ENCODE data around the gene HS6ST2.
"Not testable (repeated sequence)": the region's sequence is repeated elsewhere in the genome, so short reads cannot be mapped to it uniquely, and the experiment has no call there.

HS6ST2 gene

DNA sequence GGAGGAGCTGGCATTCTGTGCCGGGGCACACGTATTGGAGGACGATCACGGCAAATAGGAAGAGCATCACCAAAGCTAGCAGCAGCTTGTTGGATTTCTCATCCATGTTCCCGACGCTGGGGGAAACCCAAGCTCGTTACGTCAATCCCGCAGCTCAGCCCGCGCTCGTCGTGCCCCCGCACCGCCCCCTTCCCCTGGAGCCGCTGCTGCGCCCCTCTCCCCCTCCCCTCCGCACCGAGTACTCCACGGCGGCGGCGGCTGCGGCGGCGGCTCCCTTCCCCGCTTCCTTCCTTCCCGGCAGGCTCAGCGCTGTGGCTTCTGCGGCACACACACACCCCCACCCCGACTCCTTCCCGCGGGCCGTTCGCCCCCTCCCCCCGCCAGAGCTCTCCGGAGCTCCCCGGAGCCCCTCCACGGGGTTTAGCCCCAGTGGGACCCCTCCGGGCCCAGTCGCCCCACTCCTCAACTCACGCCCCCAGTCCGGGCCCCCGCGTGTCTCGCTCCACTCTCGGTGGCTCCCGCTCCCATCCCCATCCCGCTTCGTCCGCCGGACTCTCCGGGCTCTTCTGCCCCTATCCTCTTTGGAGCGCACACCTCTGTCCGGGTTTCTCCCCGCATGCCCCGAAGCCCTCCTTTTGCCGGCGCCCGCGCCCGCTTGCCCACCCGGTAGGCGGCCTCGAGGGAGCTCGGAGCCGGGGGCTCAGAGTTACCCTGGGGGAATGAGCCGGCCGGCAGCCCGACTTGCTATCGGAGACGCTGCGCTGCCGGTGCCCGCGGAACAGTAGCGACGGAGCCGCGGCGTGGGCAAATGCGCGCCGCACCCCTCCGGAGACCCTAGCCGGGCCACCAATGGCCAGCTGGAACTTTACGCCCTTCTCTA, 978 bp downstream of the HS6ST2 start:
- no peak overlapping the region for H3K4me3 ChIP-seq (ENCODE audit: low read depth, low read length)
- DNase-seq (ENCODE audit: low read depth) = no peak
- TF ChIP-seq, protein P1, sequence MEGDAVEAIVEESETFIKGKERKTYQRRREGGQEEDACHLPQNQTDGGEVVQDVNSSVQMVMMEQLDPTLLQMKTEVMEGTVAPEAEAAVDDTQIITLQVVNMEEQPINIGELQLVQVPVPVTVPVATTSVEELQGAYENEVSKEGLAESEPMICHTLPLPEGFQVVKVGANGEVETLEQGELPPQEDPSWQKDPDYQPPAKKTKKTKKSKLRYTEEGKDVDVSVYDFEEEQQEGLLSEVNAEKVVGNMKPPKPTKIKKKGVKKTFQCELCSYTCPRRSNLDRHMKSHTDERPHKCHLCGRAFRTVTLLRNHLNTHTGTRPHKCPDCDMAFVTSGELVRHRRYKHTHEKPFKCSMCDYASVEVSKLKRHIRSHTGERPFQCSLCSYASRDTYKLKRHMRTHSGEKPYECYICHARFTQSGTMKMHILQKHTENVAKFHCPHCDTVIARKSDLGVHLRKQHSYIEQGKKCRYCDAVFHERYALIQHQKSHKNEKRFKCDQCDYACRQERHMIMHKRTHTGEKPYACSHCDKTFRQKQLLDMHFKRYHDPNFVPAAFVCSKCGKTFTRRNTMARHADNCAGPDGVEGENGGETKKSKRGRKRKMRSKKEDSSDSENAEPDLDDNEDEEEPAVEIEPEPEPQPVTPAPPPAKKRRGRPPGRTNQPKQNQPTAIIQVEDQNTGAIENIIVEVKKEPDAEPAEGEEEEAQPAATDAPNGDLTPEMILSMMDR (IDR thresholded peaks at IDR 0.05; ENCODE audit: insufficient read depth, low read depth, low read length, missing control alignments) = no peak

DNA sequence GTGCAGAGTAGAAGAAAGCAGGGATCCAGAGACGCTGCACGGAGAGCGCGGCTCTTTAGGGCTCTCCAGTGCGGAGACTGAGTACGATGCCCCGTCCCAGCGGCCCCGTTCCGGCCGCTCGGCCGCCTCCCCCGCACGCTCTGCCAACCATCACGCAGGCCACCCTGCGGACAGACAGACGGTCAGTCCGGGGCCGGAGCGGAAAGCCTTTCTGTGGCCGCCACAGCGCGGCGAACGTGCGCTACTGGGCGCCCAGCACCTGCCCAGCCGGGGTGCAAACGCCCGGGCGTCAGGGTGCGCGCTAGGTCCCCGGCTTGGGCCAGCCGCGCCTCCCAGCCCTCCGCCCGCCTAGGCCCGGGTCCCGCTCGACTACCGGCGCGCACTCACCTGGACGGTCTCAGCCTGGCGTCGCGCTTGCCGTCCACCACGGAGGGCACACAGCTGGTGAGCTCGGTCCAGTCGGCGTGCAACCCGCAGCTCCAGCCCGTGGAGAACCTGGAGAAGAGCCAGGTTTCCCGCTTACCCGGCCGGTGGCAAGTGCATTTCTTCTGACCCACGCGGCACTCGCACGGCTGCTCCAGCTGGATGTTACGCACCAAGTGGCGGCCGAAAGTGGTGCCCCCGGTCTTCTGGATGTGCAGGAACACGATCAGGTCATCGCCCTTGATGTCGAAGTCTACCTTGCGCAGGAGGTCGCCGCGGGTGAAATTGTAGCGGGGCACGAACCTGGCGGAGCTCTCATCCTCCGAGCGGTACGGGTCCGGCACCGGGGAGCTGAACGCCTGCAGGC, 1.8 kb downstream of the HS6ST2 start:
- TF ChIP-seq, protein P1 (IDR thresholded peaks at IDR 0.05; ENCODE audit: insufficient read depth, low read depth, low read length, missing control alignments) = no peak
- no peak for DNase-seq (ENCODE audit: low read depth)
- no peak overlapping the region for H3K4me3 ChIP-seq (ENCODE audit: low read depth, low read length)

DNA sequence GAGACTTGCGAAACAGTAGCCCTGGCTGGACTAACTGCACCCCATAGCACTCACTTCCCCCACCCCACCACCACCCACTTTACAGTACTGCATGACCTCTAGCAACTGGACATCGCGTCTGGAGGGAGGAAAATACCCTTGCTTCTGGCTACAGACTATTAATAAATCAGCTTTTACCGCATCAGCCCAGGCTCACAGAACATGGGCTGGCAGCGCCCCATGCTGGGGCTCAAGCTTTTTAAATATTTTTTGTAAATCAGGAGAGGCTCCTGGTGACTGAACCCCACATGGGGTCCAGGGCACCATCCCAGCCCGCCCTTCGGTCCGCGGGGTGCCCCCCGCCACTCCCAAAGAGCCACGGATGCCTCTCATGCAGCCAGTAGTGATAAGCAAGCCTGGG, 2.7 kb downstream of the HS6ST2 start:
- H3K4me3 ChIP-seq (ENCODE audit: low read depth, low read length) = no peak overlapping the region
- DNase-seq (ENCODE audit: low read depth) = no peak
- TF ChIP-seq, protein P1 (IDR thresholded peaks at IDR 0.05; ENCODE audit: insufficient read depth, low read depth, low read length, missing control alignments) = no peak

DNA sequence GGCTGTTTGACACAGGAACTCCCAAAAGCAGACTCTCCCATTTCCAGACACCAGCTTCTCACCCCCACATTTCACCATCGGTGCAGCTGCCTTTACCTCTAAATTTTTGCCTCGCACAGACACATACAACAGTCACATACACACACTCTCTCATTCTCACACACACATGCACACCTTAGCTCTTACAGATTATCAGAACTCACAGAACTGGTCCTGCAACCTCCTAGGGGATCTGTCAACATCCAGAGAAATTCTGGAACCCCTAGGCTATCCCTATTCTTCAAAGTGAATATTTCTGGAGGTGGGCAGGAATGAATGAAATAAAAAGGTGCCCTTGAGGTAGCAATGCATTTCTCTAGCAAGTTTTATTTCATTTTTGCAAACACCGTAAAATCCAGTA, 4.1 kb downstream of the HS6ST2 start:
- TF ChIP-seq, protein P1 (IDR thresholded peaks at IDR 0.05; ENCODE audit: insufficient read depth, low read depth, low read length, missing control alignments) = no peak
- no peak overlapping the region for H3K4me3 ChIP-seq (ENCODE audit: low read depth, low read length)
- no peak for DNase-seq (ENCODE audit: low read depth)

DNA sequence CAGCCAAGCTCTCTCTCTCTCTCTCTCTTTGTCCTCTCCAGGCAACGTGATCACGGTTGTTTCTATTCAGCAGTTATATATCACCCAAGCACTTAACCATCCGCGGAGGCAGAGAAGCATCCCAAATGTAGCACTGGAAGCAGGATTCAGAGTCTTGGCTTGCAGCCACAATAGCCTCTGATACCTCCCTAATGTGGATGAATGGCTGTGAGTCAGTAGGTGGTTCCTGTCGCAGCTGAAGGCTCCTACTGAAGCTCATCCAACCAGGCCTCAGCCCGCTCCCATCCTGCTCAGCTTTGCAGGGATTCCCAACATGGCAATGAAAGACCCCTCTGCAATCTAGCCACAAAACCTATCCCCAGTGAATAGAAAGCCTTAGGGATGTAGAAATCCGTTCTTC, 5.1 kb downstream of the HS6ST2 start:
- no peak for DNase-seq (ENCODE audit: low read depth)
- TF ChIP-seq, protein P1 (IDR thresholded peaks at IDR 0.05; ENCODE audit: insufficient read depth, low read depth, low read length, missing control alignments) = no peak
- H3K4me3 ChIP-seq (ENCODE audit: low read depth, low read length) = no peak overlapping the region

DNA sequence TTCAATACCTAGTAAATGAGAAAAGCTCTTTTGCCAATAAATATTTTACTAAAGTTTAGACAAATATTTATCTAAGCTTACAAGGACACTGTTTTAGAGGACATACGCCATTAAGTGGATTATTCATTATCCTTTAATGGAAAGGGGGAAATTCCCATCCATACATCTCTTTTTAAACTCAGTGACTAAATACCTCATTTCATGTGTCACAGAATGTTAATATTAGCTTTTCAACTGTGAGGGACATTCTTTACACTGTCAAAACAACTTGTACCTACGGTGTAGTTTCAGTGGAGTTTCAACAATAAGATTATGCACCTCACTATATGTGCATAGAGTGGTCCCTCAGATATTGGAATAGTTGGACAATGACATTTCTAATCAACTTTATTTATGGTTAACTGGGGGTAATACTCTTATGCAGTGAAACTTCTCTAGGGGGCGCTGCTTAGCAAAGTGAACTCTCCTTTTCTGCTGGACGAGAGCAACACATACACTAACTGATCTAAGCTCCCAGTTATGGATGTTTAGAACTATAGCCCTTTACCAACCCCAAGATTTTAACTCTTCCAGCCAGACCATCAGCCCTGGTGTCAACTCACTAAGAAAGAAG, 9.7 kb downstream of the HS6ST2 start:
- no peak overlapping the region for H3K4me3 ChIP-seq (ENCODE audit: low read depth, low read length)
- TF ChIP-seq, protein P1 (IDR thresholded peaks at IDR 0.05; ENCODE audit: insufficient read depth, low read depth, low read length, missing control alignments) = no peak
- no peak for DNase-seq (ENCODE audit: low read depth)

DNA sequence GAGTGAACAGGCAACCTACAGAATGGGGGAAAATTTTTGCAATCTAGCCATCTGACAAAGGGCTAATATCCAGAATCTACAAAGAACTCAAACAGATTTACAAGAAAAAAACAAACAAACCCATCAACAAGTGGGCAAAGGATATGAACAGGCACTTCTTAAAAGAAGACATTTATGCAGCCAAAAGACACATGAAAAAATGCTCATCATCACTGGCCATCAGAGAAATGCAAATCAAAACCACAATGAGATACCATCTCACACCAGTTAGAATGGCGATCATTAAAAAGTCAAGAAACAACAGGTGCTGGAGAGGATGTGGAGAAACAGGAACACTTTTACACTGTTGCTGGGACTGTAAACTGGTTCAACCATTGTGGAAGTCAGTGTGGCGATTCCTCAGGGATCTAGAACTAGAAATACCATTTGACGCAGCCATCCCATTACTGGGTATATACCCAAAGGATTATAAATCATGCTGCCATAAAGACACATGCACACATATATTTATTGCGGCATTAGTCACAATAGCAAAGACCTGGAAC, 13.3 kb downstream of the HS6ST2 start:
- not testable (repeated sequence) for DNase-seq (ENCODE audit: low read depth); H3K4me3 ChIP-seq (ENCODE audit: low read depth, low read length)

Data from GM12865 (cell line).